Measurements from ENCODE around the gene NFKBIB. TPM values are rescaled to one million over a fixed set of nuclear protein-coding genes. Genes with fewer than 3 reads are reported as not detected.

NFKBIB gene
- total RNA-seq, 1 donor from 2014 or later: 21.7 TPM

DNA sequence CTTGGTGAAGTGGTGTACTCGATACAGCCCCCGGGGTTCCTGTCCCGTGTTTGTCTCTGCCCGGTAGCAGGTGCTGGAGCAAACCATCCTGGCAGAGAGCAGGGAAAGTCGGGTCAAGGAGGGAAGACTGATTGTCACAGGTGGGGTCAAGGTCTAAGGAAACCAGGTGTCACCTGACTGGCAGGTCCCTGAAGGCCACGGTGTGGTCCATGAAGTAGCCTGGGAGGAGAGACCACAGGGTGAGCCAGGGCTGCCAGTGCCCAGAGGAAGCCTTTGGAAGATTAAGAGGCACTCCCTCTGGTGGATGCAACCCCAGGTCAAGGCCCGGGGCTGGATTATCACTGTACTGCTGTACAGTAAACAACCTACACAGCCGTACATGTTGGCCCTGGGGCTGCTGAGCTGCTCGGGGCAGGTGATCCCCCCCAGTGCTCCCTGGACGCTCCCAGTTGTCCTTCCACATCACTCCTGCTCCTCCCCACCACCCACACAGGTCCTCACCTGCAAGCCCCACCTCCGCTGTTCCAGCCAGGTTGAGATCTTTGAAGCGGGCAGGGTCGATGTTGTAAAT is 18.2 kb downstream of the NFKBIB start:
- no peaks in the 10 kb centered on the region for H3K9me3 ChIP-seq (ENCODE audit: insufficient read depth, low read depth, low read length)
- H4K20me1 ChIP-seq (ENCODE audit: insufficient read depth, low read length): peaks cover 8% of the 10 kb centered on the region
- no peak overlapping the region for H3K4me3 ChIP-seq (ENCODE audit: insufficient read depth, low read depth, low read length)
- TF ChIP-seq EZH2 (IDR thresholded peaks at IDR 0.05; ENCODE audit: insufficient read depth, low read length): no peak
- TF ChIP-seq, protein P1, sequence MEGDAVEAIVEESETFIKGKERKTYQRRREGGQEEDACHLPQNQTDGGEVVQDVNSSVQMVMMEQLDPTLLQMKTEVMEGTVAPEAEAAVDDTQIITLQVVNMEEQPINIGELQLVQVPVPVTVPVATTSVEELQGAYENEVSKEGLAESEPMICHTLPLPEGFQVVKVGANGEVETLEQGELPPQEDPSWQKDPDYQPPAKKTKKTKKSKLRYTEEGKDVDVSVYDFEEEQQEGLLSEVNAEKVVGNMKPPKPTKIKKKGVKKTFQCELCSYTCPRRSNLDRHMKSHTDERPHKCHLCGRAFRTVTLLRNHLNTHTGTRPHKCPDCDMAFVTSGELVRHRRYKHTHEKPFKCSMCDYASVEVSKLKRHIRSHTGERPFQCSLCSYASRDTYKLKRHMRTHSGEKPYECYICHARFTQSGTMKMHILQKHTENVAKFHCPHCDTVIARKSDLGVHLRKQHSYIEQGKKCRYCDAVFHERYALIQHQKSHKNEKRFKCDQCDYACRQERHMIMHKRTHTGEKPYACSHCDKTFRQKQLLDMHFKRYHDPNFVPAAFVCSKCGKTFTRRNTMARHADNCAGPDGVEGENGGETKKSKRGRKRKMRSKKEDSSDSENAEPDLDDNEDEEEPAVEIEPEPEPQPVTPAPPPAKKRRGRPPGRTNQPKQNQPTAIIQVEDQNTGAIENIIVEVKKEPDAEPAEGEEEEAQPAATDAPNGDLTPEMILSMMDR (IDR thresholded peaks at IDR 0.05; ENCODE audit: insufficient read depth, low read depth, low read length): no peak
- Mint-ChIP-seq H3K9me3 (ENCODE audit: unreplicated experiment) (no peaks in the 10 kb centered on the region), H3K36me3 (ENCODE audit: low read depth, unreplicated experiment) (peaks cover 19% of the 10 kb centered on the region), H3K4me3 (ENCODE audit: unreplicated experiment) (no peak overlapping the region), H3K27ac (ENCODE audit: unreplicated experiment) (no peak overlapping the region), H3K27me3 (ENCODE audit: low read depth, unreplicated experiment) (no peaks in the 10 kb centered on the region), H3K4me1 (ENCODE audit: low read depth, unreplicated experiment) (no peaks in the 10 kb centered on the region)
- no peaks in the 10 kb centered on the region for H3K27me3 ChIP-seq (ENCODE audit: insufficient read depth, low read length)
- no peak overlapping the region for H3K27ac ChIP-seq (ENCODE audit: low read depth, low read length)
- H3K79me2 ChIP-seq (ENCODE audit: insufficient read depth, low read length): no peaks in the 10 kb centered on the region
- H2AFZ ChIP-seq (ENCODE audit: low read depth, low read length): no peak overlapping the region
- no peaks in the 10 kb centered on the region for H3K4me1 ChIP-seq (ENCODE audit: insufficient read depth, low read length)
- H3K9ac ChIP-seq (ENCODE audit: low read length): no peak overlapping the region
- FAIRE-seq (no peak), DNase-seq (ENCODE audit: low read depth) (no peak)
- peaks cover 4% of the 10 kb centered on the region for H3K36me3 ChIP-seq (ENCODE audit: insufficient read depth, low read length)
- no peak overlapping the region for H3K4me2 ChIP-seq (ENCODE audit: low read length)

DNA sequence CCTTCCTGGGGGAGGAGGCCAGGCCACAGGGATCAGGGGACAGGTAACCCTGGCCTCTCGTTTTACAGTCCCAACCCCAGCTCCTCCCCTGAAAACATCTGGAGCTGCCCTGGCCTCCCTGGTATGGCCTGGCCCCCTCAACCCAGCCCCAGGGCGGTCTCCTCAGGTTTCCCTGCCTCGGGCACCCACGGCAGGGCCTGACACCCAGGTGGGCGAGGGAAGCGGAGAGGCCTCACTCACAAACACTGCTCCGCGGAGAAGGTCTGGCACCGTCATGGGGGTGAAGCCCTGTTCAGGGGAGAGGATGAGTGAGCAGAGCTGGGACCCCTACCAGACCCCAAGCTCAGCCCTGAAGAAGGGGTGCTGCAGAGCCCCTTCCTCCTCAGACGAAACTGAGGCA is 18.8 kb downstream of the NFKBIB start:
- Mint-ChIP-seq H3K4me1 (ENCODE audit: low read depth, unreplicated experiment) (no peaks in the 10 kb centered on the region), H3K4me3 (ENCODE audit: unreplicated experiment) (no peak overlapping the region), H3K27me3 (ENCODE audit: low read depth, unreplicated experiment) (no peaks in the 10 kb centered on the region), H3K36me3 (ENCODE audit: low read depth, unreplicated experiment) (peaks cover 19% of the 10 kb centered on the region), H3K27ac (ENCODE audit: unreplicated experiment) (no peak overlapping the region), H3K9me3 (ENCODE audit: unreplicated experiment) (no peaks in the 10 kb centered on the region)
- FAIRE-seq (no peak), DNase-seq (ENCODE audit: low read depth) (no peak)
- Histone ChIP-seq H3K9ac (ENCODE audit: low read length) (no peak overlapping the region), H3K27me3 (ENCODE audit: insufficient read depth, low read length) (no peaks in the 10 kb centered on the region), H3K27ac (ENCODE audit: low read depth, low read length) (no peak overlapping the region), H4K20me1 (ENCODE audit: insufficient read depth, low read length) (peaks cover 8% of the 10 kb centered on the region), H2AFZ (ENCODE audit: low read depth, low read length) (no peak overlapping the region), H3K79me2 (ENCODE audit: insufficient read depth, low read length) (no peaks in the 10 kb centered on the region), H3K4me1 (ENCODE audit: insufficient read depth, low read length) (no peaks in the 10 kb centered on the region), H3K36me3 (ENCODE audit: insufficient read depth, low read length) (peaks cover 4% of the 10 kb centered on the region), H3K9me3 (ENCODE audit: insufficient read depth, low read depth, low read length) (no peaks in the 10 kb centered on the region), H3K4me3 (ENCODE audit: insufficient read depth, low read depth, low read length) (no peak overlapping the region), H3K4me2 (ENCODE audit: low read length) (no peak overlapping the region)
- TF ChIP-seq EZH2 (IDR thresholded peaks at IDR 0.05; ENCODE audit: insufficient read depth, low read length): no peak
- TF ChIP-seq, protein P1 (IDR thresholded peaks at IDR 0.05; ENCODE audit: insufficient read depth, low read depth, low read length): no peak

GRCh38 chr19:38919837-38920601 is 20.2 kb downstream of the NFKBIB start:
- peaks cover 4% of the 10 kb centered on the region for H3K36me3 ChIP-seq (ENCODE audit: insufficient read depth, low read length)
- H3K27me3 ChIP-seq (ENCODE audit: insufficient read depth, low read length): no peaks in the 10 kb centered on the region
- no peaks in the 10 kb centered on the region for H3K4me1 ChIP-seq (ENCODE audit: insufficient read depth, low read length)
- Mint-ChIP-seq H3K4me3 (ENCODE audit: unreplicated experiment) (no peak overlapping the region), H3K4me1 (ENCODE audit: low read depth, unreplicated experiment) (no peaks in the 10 kb centered on the region), H3K36me3 (ENCODE audit: low read depth, unreplicated experiment) (peaks cover 20% of the 10 kb centered on the region), H3K9me3 (ENCODE audit: unreplicated experiment) (no peaks in the 10 kb centered on the region), H3K27me3 (ENCODE audit: low read depth, unreplicated experiment) (no peaks in the 10 kb centered on the region), H3K27ac (ENCODE audit: unreplicated experiment) (no peak overlapping the region)
- FAIRE-seq (no peak), DNase-seq (ENCODE audit: low read depth) (no peak)
- no peak overlapping the region for H2AFZ ChIP-seq (ENCODE audit: low read depth, low read length)
- H4K20me1 ChIP-seq (ENCODE audit: insufficient read depth, low read length): peaks cover 8% of the 10 kb centered on the region
- TF ChIP-seq, protein P1 (IDR thresholded peaks at IDR 0.05; ENCODE audit: insufficient read depth, low read depth, low read length): no peak
- no peak for TF ChIP-seq EZH2 (IDR thresholded peaks at IDR 0.05; ENCODE audit: insufficient read depth, low read length)
- no peaks in the 10 kb centered on the region for H3K79me2 ChIP-seq (ENCODE audit: insufficient read depth, low read length)
- H3K9me3 ChIP-seq (ENCODE audit: insufficient read depth, low read depth, low read length): no peaks in the 10 kb centered on the region
- no peak overlapping the region for H3K4me2 ChIP-seq (ENCODE audit: low read length)
- H3K4me3 ChIP-seq (ENCODE audit: insufficient read depth, low read depth, low read length): no peak overlapping the region
- H3K27ac ChIP-seq (ENCODE audit: low read depth, low read length): no peak overlapping the region
- no peak overlapping the region for H3K9ac ChIP-seq (ENCODE audit: low read length)
